OCI-LY1 (cell line): ENCODE measurements around the gene CIAO3.

Experiments
- CTCF ChIP-seq: fragments of 200-600 bp; sonication (generic), shearing (Covaris generic); IDR thresholded peaks from 2 replicates; pipeline ENCODE4 v1.5.1; 2017; ENCODE audit warnings: mild to moderate bottlenecking, antibody characterized with exemption, low read length, moderate library complexity, mixed read lengths
- EZH2 ChIP-seq: fragments of 200-600 bp; sonication (generic), shearing (Covaris generic); IDR thresholded peaks from 2 replicates; pipeline ENCODE4 v1.8.0; 2017; ENCODE audit warnings: borderline replicate concordance, mixed run types, mild to moderate bottlenecking, antibody characterized with exemption, low read length, moderate library complexity, mixed read lengths

- TF ChIP-seq EZH2 (no peak), CTCF (no peak)
Observed at GRCh38 chr16:739560-740458, 988 bp downstream of the CIAO3 start.
